GM15510 (cell line): ENCODE results near the gene SPAG4.

ENCODE experiments used
- POLR2A ChIP-seq: IDR thresholded peaks from 3 replicates; pipeline ENCODE4 v1.6.1; 2011; ENCODE audit warnings: borderline replicate concordance; ENCODE audit not compliant: insufficient read length; ENCODE audit errors: extremely low read depth

SPAG4 gene

GRCh38 chr20:35595901-35596300 is 19.7 kb upstream of the SPAG4 start:
- no peak for TF ChIP-seq POLR2A

- TF ChIP-seq POLR2A: no peak
These were observed 18.4 kb upstream of the SPAG4 start for GRCh38 chr20:35597186-35597585.

DNA sequence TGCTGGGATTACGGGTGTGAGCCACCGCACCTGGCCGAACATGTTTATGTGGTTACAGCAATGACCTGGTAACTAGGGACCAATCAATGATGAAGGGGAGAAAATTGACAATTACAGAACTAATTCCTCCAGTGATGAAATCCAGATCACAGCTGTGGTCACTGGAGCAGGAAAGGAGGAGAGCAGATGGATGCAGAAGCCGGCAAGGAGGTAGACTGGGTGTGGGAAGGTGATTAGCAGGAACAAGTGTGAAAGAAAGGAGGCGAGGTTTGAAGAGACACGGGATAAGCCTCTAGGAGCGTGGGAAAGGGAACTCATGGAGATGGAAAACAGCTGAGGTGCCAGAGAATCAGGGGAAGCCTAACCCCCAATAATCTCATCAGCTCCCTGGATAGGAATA is 17.2 kb upstream of the SPAG4 start:
- TF ChIP-seq POLR2A: no peak

- no peak for TF ChIP-seq POLR2A
These were observed 16.5 kb upstream of the SPAG4 start for GRCh38 chr20:35598899-35599775.

GRCh38 chr20:35599776-35600120 is 15.9 kb upstream of the SPAG4 start:
- TF ChIP-seq POLR2A: no peak

DNA sequence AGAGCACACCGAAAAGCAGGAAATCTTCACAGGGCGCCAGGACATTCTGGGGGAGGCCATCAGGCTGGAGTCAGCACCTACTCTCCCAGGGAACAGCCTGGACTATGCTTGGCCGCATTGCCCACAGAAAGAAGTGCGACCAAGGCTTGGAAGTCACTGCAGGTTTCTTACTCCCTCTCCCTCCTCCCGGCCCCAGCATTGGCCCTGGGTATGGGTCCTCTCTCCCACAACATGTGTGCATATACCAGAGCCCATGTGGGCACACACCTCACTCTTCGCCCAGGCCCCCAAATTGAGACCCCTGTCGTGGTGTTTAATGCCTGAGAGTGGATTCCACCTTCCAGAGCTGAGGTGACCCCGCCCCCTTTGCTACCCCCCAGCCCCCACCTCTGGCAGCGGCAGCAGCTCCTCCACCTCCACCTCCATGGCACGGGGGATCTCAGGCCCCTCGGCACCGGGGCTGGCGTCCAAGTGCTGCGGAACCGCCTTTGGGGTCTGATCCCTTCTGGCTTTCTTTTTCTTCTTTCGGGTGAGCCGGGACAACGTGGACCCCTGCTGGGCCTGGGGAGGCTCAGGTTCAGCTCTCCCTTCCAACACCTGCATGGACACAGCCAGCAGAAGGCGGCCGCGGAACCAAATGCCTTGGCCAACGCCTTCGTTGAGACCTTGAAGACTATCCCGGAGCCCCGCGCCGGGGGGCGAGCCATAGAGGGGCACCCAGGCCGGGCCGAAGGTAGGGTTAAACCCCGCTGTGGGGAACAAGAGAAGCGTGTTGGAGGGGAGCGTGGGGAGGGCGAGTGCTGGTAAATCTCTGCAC is 15.2 kb upstream of the SPAG4 start:
- no peak for TF ChIP-seq POLR2A

GRCh38 chr20:35600993-35601973 is 14.3 kb upstream of the SPAG4 start:
- no peak for TF ChIP-seq POLR2A

- TF ChIP-seq POLR2A: no peak
These were observed 13.6 kb upstream of the SPAG4 start for GRCh38 chr20:35601990-35602389.

- TF ChIP-seq POLR2A: no peak
These were observed 12.7 kb upstream of the SPAG4 start for GRCh38 chr20:35602851-35603495.

DNA sequence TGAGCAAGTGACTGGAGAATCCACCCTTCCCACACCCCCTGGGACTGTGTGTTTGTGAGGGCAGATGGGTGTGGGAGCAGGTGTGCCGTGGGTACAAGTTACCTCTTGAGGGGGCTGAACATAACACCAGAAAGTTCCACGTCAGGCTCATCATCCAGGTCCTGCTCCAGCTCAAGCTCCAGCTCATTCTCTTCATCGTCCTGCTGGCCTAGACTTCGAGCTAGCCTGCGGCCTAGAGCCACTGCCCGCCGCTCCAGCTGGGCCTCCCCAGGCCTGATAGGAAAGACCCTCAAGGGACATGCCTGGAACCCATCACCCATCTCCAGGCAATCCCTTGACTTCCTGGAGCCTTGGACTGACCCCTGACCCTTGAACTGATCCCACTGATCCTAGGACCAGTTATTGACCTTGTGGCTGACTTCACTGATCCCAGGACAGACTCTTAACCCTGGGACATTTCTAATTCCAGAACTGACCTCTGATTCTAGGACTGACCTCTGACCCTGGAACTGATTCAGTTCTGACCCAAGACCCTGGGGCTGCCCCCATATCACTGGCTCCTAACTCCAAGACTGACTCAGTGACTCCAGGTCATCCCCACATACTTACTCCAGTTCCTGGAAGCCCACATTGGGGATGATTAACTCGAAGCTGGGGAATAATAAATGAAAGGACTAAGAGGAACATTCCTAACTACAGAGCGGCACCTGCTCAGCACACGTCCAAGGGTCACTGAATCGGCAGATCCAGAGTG is 11.8 kb upstream of the SPAG4 start:
- TF ChIP-seq POLR2A: no peak

GRCh38 chr20:35604449-35604747 is 11.2 kb upstream of the SPAG4 start:
- TF ChIP-seq POLR2A: no peak

DNA sequence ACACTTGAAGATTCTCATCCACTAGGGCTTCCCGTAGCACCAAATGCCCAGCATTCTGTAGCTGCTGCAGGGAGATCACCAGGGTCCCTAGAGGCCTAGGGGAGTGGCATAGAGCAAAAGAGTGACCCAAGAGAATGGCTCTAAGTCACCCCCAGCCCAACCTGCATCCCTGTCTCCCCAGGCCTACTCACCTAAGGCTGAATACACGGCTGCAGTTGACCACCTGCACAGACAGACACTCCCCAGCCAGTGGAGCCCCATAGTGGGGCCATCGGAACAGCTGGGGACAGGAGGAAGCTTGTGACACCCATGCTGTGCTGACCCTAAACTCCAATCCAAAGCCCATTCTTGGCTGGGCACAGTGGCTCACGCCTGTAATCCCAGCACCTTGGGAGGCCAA is 9.5 kb upstream of the SPAG4 start:
- no peak for TF ChIP-seq POLR2A

DNA sequence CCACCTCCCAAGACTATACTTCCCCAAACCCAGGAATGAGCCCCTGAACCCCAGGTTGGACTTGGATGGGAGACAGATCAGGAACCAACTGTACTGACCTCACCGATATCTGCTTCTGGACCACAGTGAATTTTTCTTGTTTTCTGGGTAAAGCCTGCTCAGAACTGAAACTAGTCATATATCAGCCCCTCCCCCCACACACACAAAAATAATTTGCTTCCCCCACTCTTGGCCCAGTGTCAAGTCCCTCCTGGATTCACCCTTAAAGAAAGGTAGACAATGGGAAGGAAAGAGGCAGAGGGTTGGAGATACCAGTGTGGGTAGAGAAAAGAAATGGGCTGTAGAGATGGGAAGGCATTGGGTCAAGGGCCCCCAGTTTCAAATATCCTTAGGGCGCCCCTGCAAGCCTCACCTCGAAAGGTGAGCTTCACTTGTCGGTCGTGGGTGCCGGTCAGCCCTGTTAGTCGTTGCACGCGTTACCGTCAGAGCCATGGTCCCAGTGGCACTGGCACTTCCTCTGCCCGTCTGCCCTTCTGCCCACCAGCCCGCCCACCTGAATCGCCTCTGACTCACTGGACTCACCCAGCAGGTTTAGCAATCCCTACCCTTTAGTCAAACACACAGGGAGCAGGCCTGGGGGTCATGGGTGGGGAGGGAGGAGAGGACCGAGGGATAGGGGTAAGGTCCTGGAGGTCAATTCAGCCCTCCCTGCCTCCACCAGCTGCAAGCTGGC is 8.5 kb upstream of the SPAG4 start:
- no peak for TF ChIP-seq POLR2A
